IPS-18a (cell line): ENCODE results near the gene TYW1.
"Not testable (repeated sequence)": the region's sequence is repeated elsewhere in the genome, so short reads cannot be mapped to it uniquely, and the experiment has no call there.

ENCODE experiments used
- H3K27ac ChIP-seq: one replicate; pipeline ENCODE4 v1.5.1; 2013; ENCODE audit warnings: low read length
- H3K27me3 ChIP-seq: one replicate; pipeline ENCODE4 v1.6.1; 2013; ENCODE audit warnings: mild to moderate bottlenecking, low read length; ENCODE audit not compliant: control insufficient read depth, insufficient read depth
- H3K36me3 ChIP-seq: one replicate; pipeline ENCODE4 v1.6.1; 2013; ENCODE audit warnings: low read depth, low read length; ENCODE audit not compliant: control insufficient read depth
- H3K4me1 ChIP-seq: one replicate; pipeline ENCODE4 v1.6.1; 2013; ENCODE audit warnings: low read depth, low read length; ENCODE audit not compliant: control insufficient read depth
- H3K4me3 ChIP-seq: one replicate; pipeline ENCODE4 v1.5.1; 2013; ENCODE audit warnings: low read length
- H3K9ac ChIP-seq: one replicate; pipeline ENCODE4 v1.6.1; 2013; ENCODE audit warnings: mild to moderate bottlenecking, low read length, moderate library complexity
- H3K9me3 ChIP-seq: one replicate; pipeline ENCODE4 v1.6.1; 2013; ENCODE audit warnings: low read depth, low read length; ENCODE audit not compliant: control insufficient read depth

The TYW1 gene

GRCh38 chr7:66964411-66964810 is 32.2 kb upstream of the TYW1 start:
- Histone ChIP-seq H3K27me3 (no peaks in the 10 kb centered on the region), H3K27ac (no peak overlapping the region), H3K4me3 (no peak overlapping the region), H3K4me1 (no peaks in the 10 kb centered on the region), H3K36me3 (no peaks in the 10 kb centered on the region), H3K9ac (no peak overlapping the region), H3K9me3 (no peaks in the 10 kb centered on the region)

DNA sequence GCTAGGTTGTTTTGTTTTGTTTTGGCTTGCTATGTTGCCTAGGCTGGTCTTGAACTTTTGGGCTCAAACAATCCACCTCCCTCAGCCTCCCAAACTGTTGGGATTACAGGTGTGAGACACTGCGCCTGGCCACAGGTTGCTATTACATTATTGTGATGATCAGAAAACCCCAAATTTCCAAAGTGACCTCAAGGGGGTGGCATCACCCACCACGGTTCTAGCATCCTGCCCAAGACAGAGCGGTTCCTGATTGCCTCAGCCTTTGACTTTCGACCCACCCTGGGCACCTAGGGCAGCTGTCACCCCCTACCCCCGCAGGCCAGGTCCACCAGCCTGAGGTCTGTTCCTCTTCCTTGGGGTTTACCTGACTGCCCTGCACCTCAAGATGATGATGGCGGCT is 29.6 kb upstream of the TYW1 start:
- no peak overlapping the region for H3K27ac ChIP-seq
- no peak overlapping the region for H3K9ac ChIP-seq
- H3K36me3 ChIP-seq: no peaks in the 10 kb centered on the region
- H3K4me3 ChIP-seq: no peak overlapping the region
- no peaks in the 10 kb centered on the region for H3K9me3 ChIP-seq
- no peaks in the 10 kb centered on the region for H3K4me1 ChIP-seq
- no peaks in the 10 kb centered on the region for H3K27me3 ChIP-seq

DNA sequence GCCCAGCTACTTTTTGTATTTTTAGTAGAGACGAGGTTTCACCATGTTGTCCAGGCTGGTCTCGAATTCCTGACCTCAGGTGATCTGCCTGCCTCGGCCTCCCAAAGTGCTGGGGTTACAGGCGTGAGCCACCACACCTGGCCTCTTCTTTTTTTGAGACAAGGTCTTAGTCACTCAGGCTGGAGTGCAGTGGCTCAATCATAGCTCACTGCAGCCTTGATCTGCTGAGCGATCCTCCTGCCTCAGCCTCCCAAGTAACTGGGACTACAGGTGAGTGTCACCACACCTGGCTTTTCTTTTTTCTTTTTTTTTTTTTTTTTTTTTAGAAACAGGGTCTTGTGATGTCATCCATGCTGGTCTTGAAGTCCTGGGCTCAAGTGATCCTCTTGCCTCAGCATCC is 27.6 kb upstream of the TYW1 start:
- not testable (repeated sequence) for H3K36me3 ChIP-seq, H3K27ac ChIP-seq, H3K4me1 ChIP-seq, H3K9me3 ChIP-seq, H3K4me3 ChIP-seq, H3K27me3 ChIP-seq, H3K9ac ChIP-seq

DNA sequence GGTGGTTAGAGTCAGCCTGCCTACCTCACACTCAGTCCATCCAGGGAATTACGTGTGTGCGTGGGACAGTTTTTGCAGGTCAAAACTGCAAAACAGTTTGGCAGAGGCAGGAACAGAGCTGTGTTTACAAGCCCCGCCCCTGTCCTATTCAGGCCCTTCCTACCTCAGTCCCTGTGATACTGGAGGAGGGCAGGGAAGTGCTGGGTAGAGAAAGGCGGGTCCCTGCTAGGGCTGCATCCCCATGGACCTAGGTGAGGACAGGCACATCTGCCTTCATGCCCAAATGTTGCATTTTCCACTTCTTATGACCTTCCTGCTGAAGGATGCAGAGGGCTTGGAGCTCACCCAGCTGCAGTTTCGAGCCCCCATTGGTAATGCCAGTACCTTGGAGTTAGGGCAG is 26.3 kb upstream of the TYW1 start:
- H3K9me3 ChIP-seq: no peaks in the 10 kb centered on the region
- H3K36me3 ChIP-seq: no peaks in the 10 kb centered on the region
- H3K27ac ChIP-seq: no peak overlapping the region
- H3K4me1 ChIP-seq: no peaks in the 10 kb centered on the region
- H3K27me3 ChIP-seq: no peaks in the 10 kb centered on the region
- H3K4me3 ChIP-seq: no peak overlapping the region
- H3K9ac ChIP-seq: no peak overlapping the region

GRCh38 chr7:66974986-66975590 is 21.5 kb upstream of the TYW1 start:
- Histone ChIP-seq H3K9me3 (no peaks in the 10 kb centered on the region), H3K9ac (no peak overlapping the region), H3K27ac (no peak overlapping the region), H3K36me3 (no peaks in the 10 kb centered on the region), H3K4me1 (no peaks in the 10 kb centered on the region), H3K4me3 (no peak overlapping the region), H3K27me3 (no peaks in the 10 kb centered on the region)

- H3K27ac ChIP-seq, H3K9me3 ChIP-seq, H3K27me3 ChIP-seq, H3K9ac ChIP-seq, H3K36me3 ChIP-seq, H3K4me1 ChIP-seq, H3K4me3 ChIP-seq: not testable (repeated sequence)
These were observed 18.3 kb upstream of the TYW1 start for GRCh38 chr7:66978312-66978711.

DNA sequence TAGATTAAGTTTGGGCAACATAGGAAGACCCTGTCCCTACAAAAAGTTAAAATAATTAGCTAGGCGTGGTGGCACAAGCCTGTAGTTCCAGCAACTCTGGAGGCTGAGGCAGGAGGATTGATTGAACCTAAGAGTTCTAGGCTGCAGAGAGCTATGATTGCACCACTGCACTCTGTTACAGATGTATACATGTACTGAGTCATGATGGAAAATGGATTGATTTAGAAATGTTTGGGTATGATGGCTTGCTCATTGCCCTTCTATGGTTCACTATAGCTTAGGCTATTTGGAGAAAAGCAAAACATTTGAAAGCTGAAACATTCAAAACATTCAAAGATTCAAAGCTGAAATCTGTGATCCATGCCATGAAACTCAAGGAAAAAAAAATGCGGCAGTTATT is 17.6 kb upstream of the TYW1 start:
- not testable (repeated sequence) for H3K4me1 ChIP-seq, H3K27ac ChIP-seq, H3K4me3 ChIP-seq, H3K27me3 ChIP-seq, H3K9ac ChIP-seq, H3K36me3 ChIP-seq, H3K9me3 ChIP-seq

GRCh38 chr7:66980336-66980735 is 16.3 kb upstream of the TYW1 start:
- not testable (repeated sequence) for H3K4me3 ChIP-seq, H3K9ac ChIP-seq, H3K27me3 ChIP-seq, H3K9me3 ChIP-seq, H3K4me1 ChIP-seq, H3K36me3 ChIP-seq, H3K27ac ChIP-seq

DNA sequence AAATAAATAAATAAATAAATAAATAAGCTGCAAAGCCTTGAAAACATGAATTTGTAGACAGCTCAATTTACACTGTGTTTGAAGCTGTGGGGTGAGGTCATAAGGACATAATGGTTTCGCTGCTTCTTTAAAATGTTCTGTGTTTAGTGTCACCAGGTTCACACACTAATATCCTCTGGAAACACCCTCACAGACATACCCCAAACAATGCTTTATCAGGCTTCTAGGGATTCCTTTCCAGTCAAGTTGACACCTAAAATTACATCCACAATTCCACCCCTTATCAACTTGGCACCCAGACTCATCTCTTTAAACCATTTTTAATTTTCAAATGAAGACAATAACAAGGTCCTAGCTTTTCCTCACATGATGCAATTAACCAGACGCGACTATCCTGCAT is 7.1 kb upstream of the TYW1 start:
- H3K27me3 ChIP-seq, H3K9me3 ChIP-seq, H3K4me1 ChIP-seq, H3K4me3 ChIP-seq, H3K9ac ChIP-seq, H3K27ac ChIP-seq: not testable (repeated sequence)
- peaks cover 22% of the 10 kb centered on the region for H3K36me3 ChIP-seq

GRCh38 chr7:66994051-66994450 is 2.6 kb upstream of the TYW1 start:
- not testable (repeated sequence) for H3K4me3 ChIP-seq, H3K27ac ChIP-seq, H3K9me3 ChIP-seq, H3K9ac ChIP-seq, H3K4me1 ChIP-seq, H3K27me3 ChIP-seq
- H3K36me3 ChIP-seq: peaks cover 12% of the 10 kb centered on the region

GRCh38 chr7:66994691-66995049 is 2.0 kb upstream of the TYW1 start:
- H3K9ac ChIP-seq: peak overlapping the region; percentile 79
- H3K27me3 ChIP-seq, H3K9me3 ChIP-seq, H3K27ac ChIP-seq, H3K4me1 ChIP-seq: not testable (repeated sequence)
- H3K36me3 ChIP-seq: peaks cover 10% of the 10 kb centered on the region
- H3K4me3 ChIP-seq: peak overlapping the region; percentile 83

DNA sequence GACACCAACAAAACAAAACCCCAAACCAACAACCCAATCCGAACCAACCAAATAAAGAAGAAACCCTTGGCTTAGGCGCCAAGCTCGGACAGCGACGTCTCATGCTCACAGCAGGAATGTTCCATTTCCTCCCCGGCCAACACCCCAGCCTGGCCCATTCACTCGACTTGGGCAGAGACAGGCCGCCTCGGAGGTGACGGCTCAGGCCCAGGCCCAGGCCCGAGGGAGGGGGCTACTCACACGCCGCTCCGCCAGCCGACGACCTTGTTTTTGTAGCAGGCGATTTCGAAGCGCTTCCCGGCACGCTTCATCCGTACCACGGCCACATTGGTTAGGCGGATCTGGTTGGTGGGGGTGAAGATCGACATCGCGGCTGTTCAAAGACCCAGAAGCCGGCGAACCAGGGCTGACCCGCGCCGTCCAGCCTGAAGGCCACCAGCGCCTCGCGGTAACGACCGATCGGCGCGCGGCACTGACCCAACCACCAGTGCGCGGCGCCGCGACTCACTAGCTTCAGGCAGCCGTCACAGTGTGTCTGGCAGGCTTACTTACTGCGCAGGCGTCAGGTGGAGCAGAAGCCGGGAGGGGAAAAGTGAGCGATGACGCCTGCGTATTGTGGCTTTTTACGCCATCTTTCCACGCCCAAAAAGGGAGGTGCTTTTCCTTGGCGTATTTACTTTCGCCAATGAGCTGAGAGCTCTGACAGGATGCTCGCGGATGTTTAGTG is 1.4 kb upstream of the TYW1 start, which contains the start of gene SBDS:
Gene SBDS, minus strand, starts transcription at position 537 of the 727 bp plus-strand sequence. Its CDS starts 169 bp downstream, at position 368.
- H3K27ac ChIP-seq, H3K27me3 ChIP-seq, H3K4me1 ChIP-seq, H3K9me3 ChIP-seq: not testable (repeated sequence)
- Histone ChIP-seq H3K9ac (peak within 1 kb of the TSS; percentile 79), H3K36me3 (peaks cover 10% of the 10 kb centered on the region), H3K4me3 (peak within 1 kb of the TSS; percentile 83)
